Immature natural killer cell (primary cell): ENCODE results near the gene LEF1. TPM values are rescaled to one million over a fixed set of nuclear protein-coding genes. Genes with fewer than 3 reads are reported as not detected.

Source experiments
- DNase-seq, 3 donors: peaks; one replicate each; pipeline ENCODE4 v3.0.0; 2022; ENCODE audit warnings: mixed read lengths in 1 of 3
- H3K27ac Mint-ChIP-seq, 6 donors: one replicate each; pipeline ENCODE4 v1.8.0; 2020; ENCODE audit warnings: mixed read lengths in 6 of 6, mild to moderate bottlenecking in 5 of 6, inconsistent platforms in 4 of 6, moderate library complexity in 3 of 6
- H3K27me3 Mint-ChIP-seq, 3 donors: one replicate each; pipeline ENCODE4 v1.8.0; 2020 to 2021; ENCODE audit warnings: low read depth in 3 of 3, mild to moderate bottlenecking in 3 of 3, mixed read lengths in 3 of 3, moderate library complexity in 3 of 3, inconsistent platforms in 1 of 3
- H3K36me3 Mint-ChIP-seq, 3 donors: one replicate each; pipeline ENCODE4 v1.8.0; 2020; ENCODE audit warnings: mixed read lengths in 3 of 3, inconsistent platforms in 2 of 3, mild to moderate bottlenecking in 2 of 3
- H3K4me1 Mint-ChIP-seq, 2 donors: one replicate each; pipeline ENCODE4 v1.8.0; 2020; ENCODE audit warnings: inconsistent platforms in 2 of 2, mild to moderate bottlenecking in 2 of 2, mixed read lengths in 2 of 2, moderate library complexity in 1 of 2
- H3K4me3 Mint-ChIP-seq, 5 donors: one replicate each; pipeline ENCODE4 v1.8.0; 2020; ENCODE audit warnings: mild to moderate bottlenecking in 5 of 5, mixed read lengths in 5 of 5, inconsistent platforms in 3 of 5, moderate library complexity in 3 of 5
- H3K9me3 Mint-ChIP-seq, 6 donors: one replicate each; pipeline ENCODE4 v1.8.0; 2020; ENCODE audit warnings: mild to moderate bottlenecking in 6 of 6, mixed read lengths in 6 of 6, inconsistent platforms in 4 of 6, moderate library complexity in 3 of 6
- polyA plus RNA-seq, 3 donors: library from polyadenylated mRNA; unstranded; fragments of 300-500 nt; fragmentation: Illumina TruSeq; gene quantifications; one replicate each; pipeline ENCODE4 v1.2.3, GENCODE V29; 2021

The LEF1 gene
- polyA plus RNA-seq, 3 donors from 2014 or later, result 16.7 to 29.7 (median 28.7) TPM

- DNase-seq, result no peak
- no peaks in the 10 kb centered on the region for H3K9me3 Mint-ChIP-seq
- no peak overlapping the region for H3K4me3 Mint-ChIP-seq
- H3K36me3 Mint-ChIP-seq, result no peaks in the 10 kb centered on the region
- H3K4me1 Mint-ChIP-seq, result no peaks in the 10 kb centered on the region
- no peak overlapping the region for H3K27ac Mint-ChIP-seq
- peaks cover 0 to 12% (median 1%) of the 10 kb centered on the region in 3 donors for H3K27me3 Mint-ChIP-seq
Observed at GRCh38 chr4:108192935-108193334, 24.2 kb upstream of the LEF1 start.

GRCh38 chr4:108192056-108192455, 23.3 kb upstream of the LEF1 start:
- no peak overlapping the region for H3K4me3 Mint-ChIP-seq
- DNase-seq, result no peak
- no peaks in the 10 kb centered on the region for H3K9me3 Mint-ChIP-seq
- no peaks in the 10 kb centered on the region for H3K4me1 Mint-ChIP-seq
- no peaks in the 10 kb centered on the region for H3K36me3 Mint-ChIP-seq
- no peak overlapping the region for H3K27ac Mint-ChIP-seq
- H3K27me3 Mint-ChIP-seq, result peaks cover 2 to 10% (median 4%) of the 10 kb centered on the region in 3 donors

DNA sequence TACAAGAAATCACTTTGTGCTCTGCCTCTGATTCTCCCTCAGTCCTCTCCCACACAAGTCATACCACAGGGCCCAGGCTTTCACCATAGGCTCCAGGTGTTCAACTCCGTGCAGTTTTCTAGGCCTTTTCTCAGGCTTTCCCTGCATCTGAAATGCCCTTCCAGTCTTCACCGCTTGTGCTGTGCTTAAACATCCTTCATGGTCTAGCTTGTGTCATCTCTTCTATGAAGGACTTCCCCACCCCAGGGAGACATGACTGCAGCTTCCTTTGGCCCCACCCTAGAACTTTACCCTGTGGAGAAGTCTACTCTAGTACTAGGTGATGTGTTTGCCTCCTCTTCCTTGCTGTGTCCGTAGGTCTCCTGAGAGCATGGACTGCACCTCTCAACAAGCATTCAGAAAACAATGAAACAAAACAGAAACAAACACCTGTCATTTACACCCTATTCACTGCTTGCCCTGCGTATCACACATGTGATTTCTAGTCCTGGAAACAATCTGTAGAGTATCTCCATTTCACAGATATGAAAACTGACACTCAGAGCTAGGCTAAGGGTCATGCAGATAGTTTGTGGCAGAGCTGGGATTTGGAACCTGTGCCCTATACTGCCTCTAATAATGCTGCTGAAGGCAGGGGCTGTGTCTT, 22.7 kb upstream of the LEF1 start:
- H3K27ac Mint-ChIP-seq, result no peak overlapping the region
- no peaks in the 10 kb centered on the region for H3K9me3 Mint-ChIP-seq
- no peaks in the 10 kb centered on the region for H3K36me3 Mint-ChIP-seq
- H3K27me3 Mint-ChIP-seq, result peaks cover 2 to 10% (median 4%) of the 10 kb centered on the region in 3 donors
- no peak overlapping the region for H3K4me3 Mint-ChIP-seq
- no peaks in the 10 kb centered on the region for H3K4me1 Mint-ChIP-seq
- no peak for DNase-seq

- Mint-ChIP-seq H3K9me3 (no peaks in the 10 kb centered on the region), H3K4me1 (no peaks in the 10 kb centered on the region), H3K27me3 (peaks cover 2 to 6% (median 4%) of the 10 kb centered on the region in 3 donors), H3K36me3 (no peaks in the 10 kb centered on the region), H3K27ac (no peak overlapping the region), H3K4me3 (no peak overlapping the region)
- no peak for DNase-seq
Observed at GRCh38 chr4:108188770-108189169, 20.0 kb upstream of the LEF1 start.

GRCh38 chr4:108185252-108185651, 16.5 kb upstream of the LEF1 start:
- Mint-ChIP-seq H3K4me3 (no peak overlapping the region), H3K4me1 (no peaks in the 10 kb centered on the region)

DNA sequence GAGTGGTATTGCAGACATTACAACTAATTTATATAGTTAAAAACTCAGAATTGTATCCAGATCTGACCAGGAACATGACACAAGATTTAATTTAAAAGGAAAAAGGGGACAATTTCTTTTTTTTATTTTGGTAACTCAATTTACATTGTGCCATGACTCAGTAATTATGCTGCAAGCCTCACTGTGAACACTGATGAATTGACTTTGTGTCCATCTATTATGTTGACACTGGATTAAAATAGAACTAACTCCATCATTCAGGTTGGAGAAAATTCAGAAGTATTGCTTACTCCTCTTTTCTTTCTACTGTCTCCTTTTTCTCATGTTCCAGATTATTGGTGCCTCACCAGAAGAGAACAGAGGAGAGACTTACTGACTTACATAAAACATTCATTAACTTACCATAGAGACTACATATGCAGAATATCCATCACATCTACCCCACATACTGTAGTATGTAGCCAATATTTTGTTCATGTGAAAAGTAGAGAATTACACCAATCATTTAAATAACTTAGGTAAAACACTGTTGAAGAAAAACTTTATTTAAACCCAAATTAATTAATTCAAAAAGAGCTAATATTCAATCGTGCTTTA, 15.8 kb upstream of the LEF1 start:
- Mint-ChIP-seq H3K36me3 (no peaks in the 10 kb centered on the region), H3K27ac (no peak overlapping the region), H3K9me3 (no peaks in the 10 kb centered on the region), H3K4me1 (no peaks in the 10 kb centered on the region), H3K4me3 (no peak overlapping the region), H3K27me3 (peaks cover 2% of the 10 kb centered on the region in 3 donors)
- DNase-seq, result no peak

More at GRCh38 chr4:108185252-108185651, 16.5 kb upstream of the LEF1 start:
- H3K9me3 Mint-ChIP-seq, result no peaks in the 10 kb centered on the region
- no peaks in the 10 kb centered on the region for H3K36me3 Mint-ChIP-seq
- no peak overlapping the region for H3K27ac Mint-ChIP-seq
- peaks cover 2 to 4% (median 4%) of the 10 kb centered on the region in 3 donors for H3K27me3 Mint-ChIP-seq
- no peak for DNase-seq

DNA sequence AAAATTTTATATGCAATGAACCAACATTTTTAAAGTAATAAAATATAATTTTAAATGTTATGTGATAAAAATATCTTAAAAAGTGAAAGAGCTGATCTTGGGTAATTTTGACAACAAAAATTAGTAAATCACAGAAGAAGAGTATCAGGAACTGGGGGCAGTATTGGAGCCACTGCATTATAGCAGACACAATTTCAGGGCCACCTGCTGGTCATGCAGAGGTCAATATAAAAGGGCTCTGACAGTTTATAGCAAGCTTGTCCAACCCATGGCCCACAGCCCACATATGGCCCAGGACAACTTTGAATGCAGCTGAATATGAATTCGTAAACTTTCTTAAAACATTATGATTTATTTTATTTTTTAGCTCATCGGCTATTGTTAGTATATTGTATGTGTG, 13.0 kb upstream of the LEF1 start:
- Mint-ChIP-seq H3K9me3 (no peaks in the 10 kb centered on the region), H3K36me3 (no peaks in the 10 kb centered on the region), H3K27ac (no peak overlapping the region), H3K4me3 (no peak overlapping the region), H3K27me3 (peaks cover 0 to 12% (median 3%) of the 10 kb centered on the region in 3 donors), H3K4me1 (no peaks in the 10 kb centered on the region)
- DNase-seq, result peak in 1 of 3 donors; percentile 21

GRCh38 chr4:108180513-108180912, 11.8 kb upstream of the LEF1 start:
- H3K4me3 Mint-ChIP-seq, result no peak overlapping the region
- no peaks in the 10 kb centered on the region for H3K4me1 Mint-ChIP-seq
- H3K36me3 Mint-ChIP-seq, result no peaks in the 10 kb centered on the region
- no peak overlapping the region for H3K27ac Mint-ChIP-seq
- H3K27me3 Mint-ChIP-seq, result peaks cover 0 to 12% (median 3%) of the 10 kb centered on the region in 3 donors
- H3K9me3 Mint-ChIP-seq, result no peaks in the 10 kb centered on the region
- no peak for DNase-seq

DNA sequence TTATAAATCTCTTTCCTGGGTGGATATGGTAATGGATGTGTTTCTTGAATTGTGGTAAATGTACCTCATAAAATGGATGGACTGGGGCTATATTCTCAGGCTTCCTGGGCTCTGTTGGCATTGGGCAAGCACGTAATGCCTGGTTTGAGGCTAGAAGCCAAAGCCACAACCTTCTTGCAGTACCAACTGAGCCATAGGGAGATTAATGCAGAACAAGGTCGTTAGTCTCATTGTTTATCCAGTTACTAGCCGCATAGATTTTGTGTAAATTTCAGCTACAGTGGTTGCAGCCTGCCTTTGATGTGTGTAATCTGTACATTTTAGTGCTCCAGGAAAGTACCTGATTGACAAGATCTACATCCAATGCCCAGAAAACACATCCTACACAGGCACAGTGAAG, 7.2 kb upstream of the LEF1 start:
- no peaks in the 10 kb centered on the region for H3K36me3 Mint-ChIP-seq
- H3K27me3 Mint-ChIP-seq, result peaks cover 14 to 30% (median 17%) of the 10 kb centered on the region in 3 donors
- peaks cover 0 to 2% (median 0%) of the 10 kb centered on the region in 6 donors for H3K9me3 Mint-ChIP-seq
- no peak for DNase-seq
- H3K27ac Mint-ChIP-seq, result no peak overlapping the region
- no peak overlapping the region for H3K4me3 Mint-ChIP-seq
- peaks cover 18 to 21% of the 10 kb centered on the region in 2 donors for H3K4me1 Mint-ChIP-seq

GRCh38 chr4:108174856-108175255, 6.1 kb upstream of the LEF1 start:
- DNase-seq, result no peak
- H3K4me1 Mint-ChIP-seq, result peaks cover 22 to 29% of the 10 kb centered on the region in 2 donors
- H3K27ac Mint-ChIP-seq, result no peak overlapping the region
- H3K9me3 Mint-ChIP-seq, result peaks cover 0 to 2% (median 0%) of the 10 kb centered on the region in 6 donors
- peaks cover 16 to 38% (median 20%) of the 10 kb centered on the region in 3 donors for H3K27me3 Mint-ChIP-seq
- H3K36me3 Mint-ChIP-seq, result no peaks in the 10 kb centered on the region
- H3K4me3 Mint-ChIP-seq, result no peak overlapping the region

DNA sequence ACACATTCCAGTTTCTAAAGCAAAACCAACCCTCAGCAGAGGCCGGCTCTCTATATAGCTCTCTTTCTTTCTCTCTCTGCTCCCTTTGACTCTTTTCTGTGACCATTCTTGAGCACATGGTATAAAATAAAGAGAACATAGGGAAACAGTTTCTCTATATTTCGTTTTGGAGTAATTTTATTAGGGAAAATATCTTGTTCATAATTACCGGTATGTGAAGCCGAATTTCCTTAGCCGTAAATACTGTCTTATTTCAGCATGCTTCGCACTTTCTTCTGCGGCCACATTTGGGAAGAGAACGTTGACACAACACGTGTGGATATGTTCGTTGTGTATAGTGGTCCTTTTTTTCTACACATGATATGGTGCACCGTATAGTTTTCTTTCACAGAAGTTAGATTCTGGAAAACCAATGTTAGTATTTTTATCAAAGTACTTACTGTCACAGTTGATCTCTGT, 4.9 kb upstream of the LEF1 start:
- Mint-ChIP-seq H3K27me3 (peaks cover 21 to 37% (median 27%) of the 10 kb centered on the region in 3 donors), H3K4me1 (peaks cover 29 to 39% of the 10 kb centered on the region in 2 donors), H3K4me3 (peak overlapping the region; percentile 81 to 89 (median 86)), H3K9me3 (peaks cover 0 to 2% (median 0%) of the 10 kb centered on the region in 6 donors), H3K27ac (no peak overlapping the region), H3K36me3 (no peaks in the 10 kb centered on the region)
- no peak for DNase-seq

- H3K27me3 Mint-ChIP-seq, result peaks cover 25 to 34% (median 29%) of the 10 kb centered on the region in 3 donors
- no peak overlapping the region for H3K27ac Mint-ChIP-seq
- peak overlapping the region; percentile 81 to 89 (median 86) for H3K4me3 Mint-ChIP-seq
Observed at GRCh38 chr4:108172753-108173598, 4.2 kb upstream of the LEF1 start.

DNA sequence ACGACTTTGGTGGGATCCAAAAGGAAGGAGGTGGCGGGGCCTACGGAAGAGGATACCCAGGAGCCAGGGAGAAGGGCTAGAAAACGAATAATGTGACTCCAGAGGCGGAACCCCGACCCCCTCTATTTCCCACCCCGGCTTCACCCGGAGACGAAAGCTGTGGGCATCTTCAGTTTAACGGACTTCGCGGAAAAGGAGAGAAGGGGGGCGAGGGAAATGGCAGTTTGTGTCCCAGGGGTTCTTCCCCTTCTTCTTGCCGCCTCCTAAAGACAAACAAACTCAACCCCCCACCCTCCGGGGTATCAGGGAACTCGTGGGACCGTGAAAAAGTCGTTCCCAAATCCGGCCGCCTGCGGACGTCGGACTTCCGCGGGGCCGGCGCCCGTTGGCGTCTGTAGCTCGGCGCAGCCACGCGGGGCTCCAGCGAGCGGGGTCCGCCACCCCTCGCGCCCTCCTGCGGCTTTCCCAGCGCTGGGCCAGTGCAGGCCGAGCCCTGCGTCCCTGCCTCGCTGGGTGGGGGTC, 3.6 kb upstream of the LEF1 start:
- DNase-seq, result peak in 1 of 3 donors; percentile 7
- H3K27me3 Mint-ChIP-seq, result peaks cover 24 to 32% (median 32%) of the 10 kb centered on the region in 3 donors
- H3K9me3 Mint-ChIP-seq, result peaks cover 0 to 2% (median 0%) of the 10 kb centered on the region in 6 donors
- H3K4me1 Mint-ChIP-seq, result peaks cover 36 to 49% of the 10 kb centered on the region in 2 donors
- H3K4me3 Mint-ChIP-seq, result peak overlapping the region; percentile 61 to 79 (median 73)
- H3K27ac Mint-ChIP-seq, result no peak overlapping the region
- no peaks in the 10 kb centered on the region for H3K36me3 Mint-ChIP-seq

More at GRCh38 chr4:108172753-108173598, 4.2 kb upstream of the LEF1 start:
- peaks cover 32 to 43% of the 10 kb centered on the region in 2 donors for H3K4me1 Mint-ChIP-seq
- DNase-seq, result peak; percentile 42 to 48 (median 44)
- peaks cover 0 to 2% (median 0%) of the 10 kb centered on the region in 6 donors for H3K9me3 Mint-ChIP-seq
- H3K36me3 Mint-ChIP-seq, result no peaks in the 10 kb centered on the region
